GM12878 (cell line): Measurements from ENCODE around the gene TRDN.

ENCODE experiments used
- DPF2 ChIP-seq: fragments of 450-650 bp; IDR thresholded peaks from 2 replicates; pipeline ENCODE4 v1.6.1; 2017; ENCODE audit warnings: mild to moderate bottlenecking
- EP300 ChIP-seq, 2 experiments: fragments of 150-350 bp in 1 of 2; IDR thresholded peaks; 2 replicates each; pipeline ENCODE4 v1.6.1; 2011 to 2012; ENCODE audit warnings: low read depth in 2 of 2, low read length in 2 of 2, borderline replicate concordance in 1 of 2, improper control_type of control experiment in 1 of 2, inconsistent platforms in 1 of 2; ENCODE audit not compliant: control insufficient read depth in 1 of 2
- RAD21 ChIP-seq: IDR thresholded peaks from 2 replicates; pipeline ENCODE4 v1.6.1; 2011; ENCODE audit warnings: mild to moderate bottlenecking, low read depth, low read length, moderate library complexity; ENCODE audit not compliant: insufficient read depth
- RBBP5 ChIP-seq: fragments of 200-600 bp; sonication (generic); conservative IDR thresholded peaks from 2 replicates; pipeline ENCODE4 v1.6.1; 2016
- TARDBP ChIP-seq: IDR thresholded peaks from 2 replicates; pipeline ENCODE4 v1.6.1; 2016; ENCODE audit warnings: borderline replicate concordance
- TCF12 ChIP-seq: IDR thresholded peaks from 2 replicates; pipeline ENCODE4 v1.6.1; 2011; ENCODE audit warnings: low read depth, mild to moderate bottlenecking, low read length
- ZZZ3 ChIP-seq: IDR thresholded peaks from 2 replicates; pipeline ENCODE4 v1.6.1; 2011; ENCODE audit warnings: low read depth; ENCODE audit not compliant: control insufficient read depth, insufficient read length
- TF ChIP-seq, protein P1 (sequence below), 3 experiments: IDR thresholded peaks in 2 of 3; conservative IDR thresholded peaks in 1 of 3; 2 replicates each; pipeline ENCODE4 v1.5.1; 2011; ENCODE audit warnings: low read depth in 3 of 3, low read length in 3 of 3, mild to moderate bottlenecking in 3 of 3, control low read depth in 2 of 3, moderate library complexity in 2 of 3, inconsistent platforms in 1 of 3, mixed read lengths in 1 of 3; ENCODE audit not compliant: control insufficient read depth in 2 of 3, insufficient read depth in 1 of 3; ENCODE audit errors: extremely low read depth in 1 of 3
- TF ChIP-seq, protein P2 (sequence below): fragments of 450-650 bp; conservative IDR thresholded peaks from 2 replicates; pipeline ENCODE4 v1.6.1; 2017; ENCODE audit warnings: mild to moderate bottlenecking, moderate library complexity
- TF ChIP-seq, protein P3 (sequence below): IDR thresholded peaks from 2 replicates; pipeline ENCODE4 v1.6.1; 2012; ENCODE audit warnings: low read depth, low read length, improper control_type of control experiment
- TF ChIP-seq, protein P4 (sequence below): IDR thresholded peaks from 2 replicates; pipeline ENCODE4 v1.6.1; 2011; ENCODE audit warnings: low read depth, low read length, improper control_type of control experiment, borderline replicate concordance

DNA sequence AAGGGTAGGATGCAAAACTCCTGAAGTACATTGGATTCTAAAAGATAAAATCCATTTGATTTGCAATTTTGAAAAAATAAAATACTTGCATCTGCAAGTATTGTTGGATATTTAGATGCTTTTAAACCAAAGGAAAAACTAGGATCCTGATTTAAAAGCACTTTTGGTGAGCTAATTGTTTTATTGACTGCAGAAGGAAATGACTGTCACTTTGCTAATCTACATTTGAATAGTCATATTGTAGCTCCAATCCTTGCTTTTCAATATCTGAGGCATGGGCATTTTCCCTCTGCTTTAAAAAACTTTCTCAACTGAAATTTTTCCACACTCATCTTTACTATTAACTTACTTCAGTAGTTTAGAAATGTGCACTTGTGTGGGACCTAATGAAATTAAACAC is 74.1 kb downstream of the TRDN start:
- TF ChIP-seq TARDBP = no peak
- TF ChIP-seq, protein P1, sequence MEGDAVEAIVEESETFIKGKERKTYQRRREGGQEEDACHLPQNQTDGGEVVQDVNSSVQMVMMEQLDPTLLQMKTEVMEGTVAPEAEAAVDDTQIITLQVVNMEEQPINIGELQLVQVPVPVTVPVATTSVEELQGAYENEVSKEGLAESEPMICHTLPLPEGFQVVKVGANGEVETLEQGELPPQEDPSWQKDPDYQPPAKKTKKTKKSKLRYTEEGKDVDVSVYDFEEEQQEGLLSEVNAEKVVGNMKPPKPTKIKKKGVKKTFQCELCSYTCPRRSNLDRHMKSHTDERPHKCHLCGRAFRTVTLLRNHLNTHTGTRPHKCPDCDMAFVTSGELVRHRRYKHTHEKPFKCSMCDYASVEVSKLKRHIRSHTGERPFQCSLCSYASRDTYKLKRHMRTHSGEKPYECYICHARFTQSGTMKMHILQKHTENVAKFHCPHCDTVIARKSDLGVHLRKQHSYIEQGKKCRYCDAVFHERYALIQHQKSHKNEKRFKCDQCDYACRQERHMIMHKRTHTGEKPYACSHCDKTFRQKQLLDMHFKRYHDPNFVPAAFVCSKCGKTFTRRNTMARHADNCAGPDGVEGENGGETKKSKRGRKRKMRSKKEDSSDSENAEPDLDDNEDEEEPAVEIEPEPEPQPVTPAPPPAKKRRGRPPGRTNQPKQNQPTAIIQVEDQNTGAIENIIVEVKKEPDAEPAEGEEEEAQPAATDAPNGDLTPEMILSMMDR (IDR thresholded peaks at IDR 0.05 in 2 of 3, conservative IDR thresholded peaks at IDR 0.05 in 1 of 3; ENCODE audit: control insufficient read depth in 2 of 3, extremely low read depth in 1 of 3, insufficient read depth in 1 of 3, low read depth in 3 of 3, low read length in 3 of 3) = no peak
- no peak for TF ChIP-seq EP300 (IDR thresholded peaks at IDR 0.05; ENCODE audit: borderline replicate concordance in 1 of 2, control insufficient read depth in 1 of 2, low read depth in 2 of 2, low read length in 2 of 2)
- TF ChIP-seq DPF2 = no peak
- no peak for TF ChIP-seq RAD21
- TF ChIP-seq, protein P2, sequence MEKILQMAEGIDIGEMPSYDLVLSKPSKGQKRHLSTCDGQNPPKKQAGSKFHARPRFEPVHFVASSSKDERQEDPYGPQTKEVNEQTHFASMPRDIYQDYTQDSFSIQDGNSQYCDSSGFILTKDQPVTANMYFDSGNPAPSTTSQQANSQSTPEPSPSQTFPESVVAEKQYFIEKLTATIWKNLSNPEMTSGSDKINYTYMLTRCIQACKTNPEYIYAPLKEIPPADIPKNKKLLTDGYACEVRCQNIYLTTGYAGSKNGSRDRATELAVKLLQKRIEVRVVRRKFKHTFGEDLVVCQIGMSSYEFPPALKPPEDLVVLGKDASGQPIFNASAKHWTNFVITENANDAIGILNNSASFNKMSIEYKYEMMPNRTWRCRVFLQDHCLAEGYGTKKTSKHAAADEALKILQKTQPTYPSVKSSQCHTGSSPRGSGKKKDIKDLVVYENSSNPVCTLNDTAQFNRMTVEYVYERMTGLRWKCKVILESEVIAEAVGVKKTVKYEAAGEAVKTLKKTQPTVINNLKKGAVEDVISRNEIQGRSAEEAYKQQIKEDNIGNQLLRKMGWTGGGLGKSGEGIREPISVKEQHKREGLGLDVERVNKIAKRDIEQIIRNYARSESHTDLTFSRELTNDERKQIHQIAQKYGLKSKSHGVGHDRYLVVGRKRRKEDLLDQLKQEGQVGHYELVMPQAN = no peak
- TF ChIP-seq, protein P3, sequence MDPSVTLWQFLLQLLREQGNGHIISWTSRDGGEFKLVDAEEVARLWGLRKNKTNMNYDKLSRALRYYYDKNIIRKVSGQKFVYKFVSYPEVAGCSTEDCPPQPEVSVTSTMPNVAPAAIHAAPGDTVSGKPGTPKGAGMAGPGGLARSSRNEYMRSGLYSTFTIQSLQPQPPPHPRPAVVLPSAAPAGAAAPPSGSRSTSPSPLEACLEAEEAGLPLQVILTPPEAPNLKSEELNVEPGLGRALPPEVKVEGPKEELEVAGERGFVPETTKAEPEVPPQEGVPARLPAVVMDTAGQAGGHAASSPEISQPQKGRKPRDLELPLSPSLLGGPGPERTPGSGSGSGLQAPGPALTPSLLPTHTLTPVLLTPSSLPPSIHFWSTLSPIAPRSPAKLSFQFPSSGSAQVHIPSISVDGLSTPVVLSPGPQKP = no peak
- no peak for TF ChIP-seq RBBP5
- TF ChIP-seq ZZZ3 = no peak
- TF ChIP-seq, protein P4, sequence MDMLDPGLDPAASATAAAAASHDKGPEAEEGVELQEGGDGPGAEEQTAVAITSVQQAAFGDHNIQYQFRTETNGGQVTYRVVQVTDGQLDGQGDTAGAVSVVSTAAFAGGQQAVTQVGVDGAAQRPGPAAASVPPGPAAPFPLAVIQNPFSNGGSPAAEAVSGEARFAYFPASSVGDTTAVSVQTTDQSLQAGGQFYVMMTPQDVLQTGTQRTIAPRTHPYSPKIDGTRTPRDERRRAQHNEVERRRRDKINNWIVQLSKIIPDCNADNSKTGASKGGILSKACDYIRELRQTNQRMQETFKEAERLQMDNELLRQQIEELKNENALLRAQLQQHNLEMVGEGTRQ = no peak
- TF ChIP-seq TCF12 = no peak
